ENCODE results near the gene SP140. TPM values are rescaled to one million over a fixed set of nuclear protein-coding genes. Genes with fewer than 3 reads are reported as not detected.
A peak's percentile ranks its signal among the peaks of the same experiment; 100 is the strongest.

SP140 gene
- total RNA-seq, 1 donor from 2014 or later, result 0.60 TPM

- no peak for DNase-seq (ENCODE audit: low spot score)
- peaks cover 8% of the 10 kb centered on the region for H3K36me3 Mint-ChIP-seq (ENCODE audit: low read depth)
- no peak overlapping the region for H3K27ac Mint-ChIP-seq (ENCODE audit: unreplicated experiment)
- H3K4me1 Mint-ChIP-seq (ENCODE audit: low read depth), result peaks cover 23% of the 10 kb centered on the region
- H3K4me3 Mint-ChIP-seq (ENCODE audit: unreplicated experiment), result no peak overlapping the region
- TF ChIP-seq, protein P1, sequence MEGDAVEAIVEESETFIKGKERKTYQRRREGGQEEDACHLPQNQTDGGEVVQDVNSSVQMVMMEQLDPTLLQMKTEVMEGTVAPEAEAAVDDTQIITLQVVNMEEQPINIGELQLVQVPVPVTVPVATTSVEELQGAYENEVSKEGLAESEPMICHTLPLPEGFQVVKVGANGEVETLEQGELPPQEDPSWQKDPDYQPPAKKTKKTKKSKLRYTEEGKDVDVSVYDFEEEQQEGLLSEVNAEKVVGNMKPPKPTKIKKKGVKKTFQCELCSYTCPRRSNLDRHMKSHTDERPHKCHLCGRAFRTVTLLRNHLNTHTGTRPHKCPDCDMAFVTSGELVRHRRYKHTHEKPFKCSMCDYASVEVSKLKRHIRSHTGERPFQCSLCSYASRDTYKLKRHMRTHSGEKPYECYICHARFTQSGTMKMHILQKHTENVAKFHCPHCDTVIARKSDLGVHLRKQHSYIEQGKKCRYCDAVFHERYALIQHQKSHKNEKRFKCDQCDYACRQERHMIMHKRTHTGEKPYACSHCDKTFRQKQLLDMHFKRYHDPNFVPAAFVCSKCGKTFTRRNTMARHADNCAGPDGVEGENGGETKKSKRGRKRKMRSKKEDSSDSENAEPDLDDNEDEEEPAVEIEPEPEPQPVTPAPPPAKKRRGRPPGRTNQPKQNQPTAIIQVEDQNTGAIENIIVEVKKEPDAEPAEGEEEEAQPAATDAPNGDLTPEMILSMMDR (IDR thresholded peaks at IDR 0.05), result peak; percentile 31
- H3K27me3 Mint-ChIP-seq (ENCODE audit: low read depth), result no peaks in the 10 kb centered on the region
- peaks cover 14% of the 10 kb centered on the region for H3K9me3 Mint-ChIP-seq (ENCODE audit: low read depth)
These were observed 98.0 kb downstream of the SP140 start for GRCh38 chr2:230323385-230324106.

GRCh38 chr2:230324503-230324902 lies 99.0 kb downstream of the SP140 start:
- Mint-ChIP-seq H3K36me3 (ENCODE audit: low read depth) (peaks cover 10% of the 10 kb centered on the region), H3K4me3 (ENCODE audit: unreplicated experiment) (no peak overlapping the region), H3K4me1 (ENCODE audit: low read depth) (peaks cover 32% of the 10 kb centered on the region), H3K27me3 (ENCODE audit: low read depth) (no peaks in the 10 kb centered on the region), H3K27ac (ENCODE audit: unreplicated experiment) (no peak overlapping the region), H3K9me3 (ENCODE audit: low read depth) (peaks cover 14% of the 10 kb centered on the region)
- DNase-seq (ENCODE audit: low spot score), result no peak
- TF ChIP-seq, protein P1 (IDR thresholded peaks at IDR 0.05), result no peak

DNA sequence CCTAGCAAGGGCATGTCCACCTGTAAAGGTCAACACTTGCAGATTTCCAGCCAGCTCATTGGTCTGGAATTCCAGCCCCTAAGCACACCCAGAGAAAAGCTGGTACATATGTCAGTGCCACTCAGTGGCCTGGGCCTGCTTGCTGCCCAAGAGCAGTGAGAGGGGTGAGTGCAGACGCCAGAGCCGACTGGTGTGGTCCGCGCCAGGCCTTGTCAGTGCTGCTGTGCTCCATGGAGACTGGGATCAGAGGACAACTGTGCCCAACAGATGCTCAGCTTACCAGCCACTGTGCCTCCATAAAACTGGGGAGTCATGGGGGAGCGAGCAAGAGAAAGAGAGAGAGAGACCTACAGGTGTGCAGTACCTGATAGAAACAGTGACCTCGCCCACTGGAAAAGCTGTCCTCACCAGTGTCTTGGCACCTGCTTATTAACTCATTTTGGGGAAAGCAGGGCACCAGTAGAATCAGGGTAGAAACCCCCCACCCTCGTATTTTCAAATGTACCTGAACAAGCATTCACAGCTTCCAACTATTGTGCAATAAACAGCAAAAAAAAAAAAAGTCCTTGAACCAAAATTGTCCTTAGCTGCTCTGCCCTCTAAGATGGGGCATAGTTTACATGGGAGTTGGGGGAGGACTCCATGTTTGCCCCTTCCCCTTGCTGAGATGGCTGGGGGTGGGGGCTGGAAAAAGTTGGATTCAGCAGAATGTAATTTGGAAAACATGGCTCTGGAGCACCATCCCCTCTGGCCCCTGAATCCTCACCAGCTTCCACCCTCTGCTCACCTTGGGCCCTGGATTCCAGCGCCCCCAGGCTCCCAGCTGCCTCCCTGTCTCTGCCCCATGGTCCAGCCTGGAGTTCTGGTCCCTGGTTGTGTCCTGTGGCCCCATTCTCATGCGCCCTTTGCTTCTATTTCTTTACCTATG lies 100.0 kb downstream of the SP140 start:
- Mint-ChIP-seq H3K27me3 (ENCODE audit: low read depth) (no peaks in the 10 kb centered on the region), H3K9me3 (ENCODE audit: low read depth) (peaks cover 13% of the 10 kb centered on the region), H3K4me1 (ENCODE audit: low read depth) (peaks cover 43% of the 10 kb centered on the region), H3K27ac (ENCODE audit: unreplicated experiment) (no peak overlapping the region), H3K36me3 (ENCODE audit: low read depth) (peaks cover 17% of the 10 kb centered on the region), H3K4me3 (ENCODE audit: unreplicated experiment) (no peak overlapping the region)
- no peak for DNase-seq (ENCODE audit: low spot score)
- TF ChIP-seq, protein P1 (IDR thresholded peaks at IDR 0.05), result no peak

DNA sequence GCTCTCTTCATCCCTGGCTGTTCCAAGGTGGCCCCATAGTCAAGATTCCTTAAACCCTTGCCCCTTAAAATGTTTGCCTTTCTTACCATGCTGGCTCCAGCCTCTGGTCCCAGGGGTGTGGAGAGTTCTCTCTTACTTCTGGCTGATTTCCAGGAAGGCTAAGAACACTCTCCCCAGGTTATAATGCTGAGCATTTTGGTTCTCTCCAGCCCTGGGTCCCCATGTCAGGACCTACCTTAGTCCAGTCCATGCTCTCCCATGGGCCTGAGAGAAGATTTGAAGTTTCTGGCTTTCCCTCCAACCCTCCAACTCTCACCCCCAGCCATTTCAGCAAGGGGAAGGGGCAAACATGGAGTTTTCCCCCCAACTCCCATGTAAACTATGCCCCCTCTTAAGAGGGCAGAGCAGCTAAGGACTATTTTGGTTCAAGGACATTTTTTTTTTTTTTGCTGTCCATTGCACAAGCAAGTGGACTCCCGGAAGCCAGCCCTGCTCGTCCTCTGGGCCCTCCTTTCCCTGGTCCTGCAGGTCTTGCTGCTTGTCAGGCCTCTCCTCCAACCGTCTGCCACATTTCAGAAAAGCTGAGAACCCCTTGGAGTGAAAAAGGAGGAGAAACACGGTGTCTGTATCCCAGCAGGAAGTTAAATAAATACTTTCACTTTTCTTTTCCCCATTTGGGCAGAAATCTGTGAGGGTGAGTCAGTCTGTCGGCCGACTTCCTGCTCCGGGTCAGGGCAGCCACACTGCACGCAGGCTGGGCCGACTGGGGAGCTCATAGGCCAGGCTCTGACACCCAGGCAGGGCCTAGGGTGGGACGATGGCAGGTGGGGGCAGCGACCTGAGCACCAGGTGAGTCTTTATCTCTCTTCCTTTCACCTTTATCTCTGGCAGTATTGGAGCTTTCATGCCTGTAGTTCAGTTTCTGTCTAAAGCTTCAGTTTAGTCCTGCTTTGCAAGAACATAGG lies 101.2 kb downstream of the SP140 start, which contains the start of gene SP140L:
SP140L (plus strand) TSS at position 741 of the 965 bp plus-strand sequence; CDS start at position 818, 77 bp downstream.
- DNase-seq (ENCODE audit: low spot score), result peak; percentile 86
- Mint-ChIP-seq H3K9me3 (ENCODE audit: low read depth) (peaks cover 12% of the 10 kb centered on the region), H3K36me3 (ENCODE audit: low read depth) (peaks cover 17% of the 10 kb centered on the region), H3K27me3 (ENCODE audit: low read depth) (no peaks in the 10 kb centered on the region), H3K4me1 (ENCODE audit: low read depth) (peaks cover 47% of the 10 kb centered on the region), H3K4me3 (ENCODE audit: unreplicated experiment) (peak within 1 kb of the TSS; percentile 80), H3K27ac (ENCODE audit: unreplicated experiment) (peak within 1 kb of the TSS; percentile 97)
- TF ChIP-seq, protein P1 (IDR thresholded peaks at IDR 0.05), result no peak

Data from chondrocyte (in vitro differentiated cells).